Fibroblast of skin of right quadriceps (primary cell): ENCODE data around the gene NSMCE1.

Source experiments
- DNase-seq: peaks from one replicate; pipeline ENCODE4 v3.0.0-alpha.2; 2013

NSMCE1 gene

GRCh38 chr16:27228621-27229501 lies 39.7 kb downstream of the NSMCE1 start:
- no peak for DNase-seq

- DNase-seq: no peak
Observed at GRCh38 chr16:27228045-27228444, 40.5 kb downstream of the NSMCE1 start.

GRCh38 chr16:27226976-27227705 lies 41.4 kb downstream of the NSMCE1 start:
- no peak for DNase-seq

GRCh38 chr16:27226476-27226875 lies 42.1 kb downstream of the NSMCE1 start:
- no peak for DNase-seq

GRCh38 chr16:27225536-27226360 lies 42.8 kb downstream of the NSMCE1 start:
- no peak for DNase-seq

GRCh38 chr16:27224741-27225300 lies 43.8 kb downstream of the NSMCE1 start:
- no peak for DNase-seq

GRCh38 chr16:27224271-27224737 lies 44.3 kb downstream of the NSMCE1 start:
- DNase-seq: no peak

- DNase-seq: no peak
Observed at GRCh38 chr16:27223701-27224100, 44.9 kb downstream of the NSMCE1 start.

GRCh38 chr16:27223226-27223610 lies 45.4 kb downstream of the NSMCE1 start:
- DNase-seq: no peak

GRCh38 chr16:27222249-27223225 lies 46.0 kb downstream of the NSMCE1 start:
- DNase-seq: peak; percentile 45

- DNase-seq: no peak
Observed at GRCh38 chr16:27221576-27222248, 46.9 kb downstream of the NSMCE1 start.

- DNase-seq: no peak
Observed at GRCh38 chr16:27220991-27221390, 47.6 kb downstream of the NSMCE1 start.

GRCh38 chr16:27220527-27220926 lies 48.0 kb downstream of the NSMCE1 start:
- DNase-seq: no peak

GRCh38 chr16:27220120-27220519 lies 48.5 kb downstream of the NSMCE1 start:
- no peak for DNase-seq

GRCh38 chr16:27219161-27219560 lies 49.4 kb downstream of the NSMCE1 start:
- no peak for DNase-seq

- DNase-seq: no peak
Observed at GRCh38 chr16:27218756-27219155, 49.8 kb downstream of the NSMCE1 start.

GRCh38 chr16:27217256-27217655 lies 51.3 kb downstream of the NSMCE1 start:
- DNase-seq: peak; percentile 78

- DNase-seq: no peak
Observed at GRCh38 chr16:27216297-27216885, 52.2 kb downstream of the NSMCE1 start.

GRCh38 chr16:27215660-27216059 lies 52.9 kb downstream of the NSMCE1 start:
- no peak for DNase-seq
